AG04450 (cell line): ENCODE results near the gene TTR. TPM values are rescaled to one million over a fixed set of nuclear protein-coding genes. Genes with fewer than 3 reads are reported as not detected.

Experiments used
- CTCF ChIA-PET: fragments of 300-600, 350-600 bp; formaldehyde crosslinking; extraction: SDS; loops from one replicate; lab custom pipeline; 2022; ENCODE audit warnings: antibody characterized with exemption, inconsistent platforms; lab: Charles Lee
- POLR2A ChIA-PET: fragments of 350-600 bp; formaldehyde crosslinking; extraction: SDS; loops from one replicate; lab custom pipeline; 2021; ENCODE audit warnings: antibody characterized with exemption, inconsistent platforms; lab: Yijun Ruan, JAX
- DNase-seq: peaks from one replicate; pipeline ENCODE4 v3.0.0-alpha.2; 2011; ENCODE audit warnings: low read depth, low spot score
- H3K27ac ChIP-seq: one replicate; pipeline ENCODE4 v1.5.1; 2012; ENCODE audit warnings: low read depth, low read length, control low read depth
- H3K27me3 ChIP-seq: one replicate; pipeline ENCODE4 v1.6.0; 2012; ENCODE audit warnings: low read length; ENCODE audit not compliant: control insufficient read depth, insufficient read depth
- H3K4me3 ChIP-seq: 2 replicates; pipeline ENCODE4 v1.5.1; 2011; ENCODE audit warnings: mild to moderate bottlenecking, low read depth, low read length, control low read depth
- H3K9me3 ChIP-seq: 2 replicates; pipeline ENCODE4 v1.5.1; 2012; ENCODE audit warnings: low read length; ENCODE audit not compliant: control insufficient read depth, insufficient read depth
- CTCF ChIP-seq: IDR thresholded peaks from 2 replicates; pipeline ENCODE4 v1.5.1; 2011; ENCODE audit warnings: low read depth, low read length, control low read depth, inconsistent platforms
- polyA plus RNA-seq: library from polyadenylated mRNA; depleted of rRNA; stranded (reverse); fragments of >200 nt; gene quantifications from 2 replicates; pipeline ENCODE4 v1.2.3, GENCODE V29; 2011

The TTR gene
- polyA plus RNA-seq, 1 experiment = not detected

- Histone ChIP-seq H3K27ac (no peak overlapping the region), H3K4me3 (no peak overlapping the region), H3K9me3 (no peaks in the 10 kb centered on the region), H3K27me3 (no peaks in the 10 kb centered on the region)
- DNase-seq = no peak
- TF ChIP-seq CTCF = no peak
- ChIA-PET CTCF (no interaction called here), POLR2A (no interaction called here)
Observed at GRCh38 chr18:31630549-31630948, 38.9 kb downstream of the TTR start.

- DNase-seq = no peak
- Histone ChIP-seq H3K27me3 (no peaks in the 10 kb centered on the region), H3K27ac (no peak overlapping the region), H3K4me3 (no peak overlapping the region), H3K9me3 (no peaks in the 10 kb centered on the region)
- TF ChIP-seq CTCF = no peak
- POLR2A ChIA-PET = no interaction called here
- CTCF ChIA-PET = no interaction called here
Observed at GRCh38 chr18:31631526-31631925, 39.8 kb downstream of the TTR start.

- Histone ChIP-seq H3K27me3 (no peaks in the 10 kb centered on the region), H3K9me3 (no peaks in the 10 kb centered on the region), H3K4me3 (no peak overlapping the region), H3K27ac (no peak overlapping the region)
- ChIA-PET POLR2A (no interaction called here), CTCF (no interaction called here)
- no peak for DNase-seq
- no peak for TF ChIP-seq CTCF
Observed at GRCh38 chr18:31632356-31632755, 40.7 kb downstream of the TTR start.

- no peak for DNase-seq
- Histone ChIP-seq H3K9me3 (no peaks in the 10 kb centered on the region), H3K4me3 (no peak overlapping the region), H3K27ac (no peak overlapping the region), H3K27me3 (no peaks in the 10 kb centered on the region)
- TF ChIP-seq CTCF = no peak
- CTCF ChIA-PET = no interaction called here
- POLR2A ChIA-PET = no interaction called here
Observed at GRCh38 chr18:31633392-31634330, 42.0 kb downstream of the TTR start.

- Histone ChIP-seq H3K4me3 (no peak overlapping the region), H3K27me3 (no peaks in the 10 kb centered on the region), H3K9me3 (no peaks in the 10 kb centered on the region), H3K27ac (no peak overlapping the region)
- no peak for TF ChIP-seq CTCF
- POLR2A ChIA-PET = no interaction called here
- CTCF ChIA-PET = no interaction called here
- DNase-seq = no peak
Observed at GRCh38 chr18:31634331-31634713, 42.6 kb downstream of the TTR start.
